Activated CD4-positive, CD25-positive, alpha-beta regulatory T cell treated with anti-CD3 and anti-CD28 coated beads, Interleukin-2, amount 50 U/mL, for 24 hours (primary cell): ENCODE results near the gene XXYLT1.
A peak's percentile ranks its signal among the peaks of the same experiment; 100 is the strongest.

Source experiments
- ATAC-seq, 2 donors: fragments of 150-1000 bp; cut with Tn5 transposase; one replicate each; pipeline ENCODE4 v1.10.0; 2021; ENCODE audit warnings: mild to moderate bottlenecking in 1 of 2, moderate library complexity in 1 of 2

XXYLT1 gene

GRCh38 chr3:195149292-195150030, 121.5 kb downstream of the XXYLT1 start:
- no peak for ATAC-seq

GRCh38 chr3:195148549-195148948, 122.4 kb downstream of the XXYLT1 start:
- no peak for ATAC-seq

- ATAC-seq = peak; percentile 78 to 83
Measured at GRCh38 chr3:195147649-195148080, 123.3 kb downstream of the XXYLT1 start.

- ATAC-seq = no peak
Measured at GRCh38 chr3:195146131-195146530, 124.8 kb downstream of the XXYLT1 start.

GRCh38 chr3:195145579-195145978, 125.4 kb downstream of the XXYLT1 start:
- no peak for ATAC-seq

GRCh38 chr3:195143221-195143620, 127.7 kb downstream of the XXYLT1 start:
- ATAC-seq = no peak

GRCh38 chr3:195142519-195142918, 128.4 kb downstream of the XXYLT1 start:
- ATAC-seq = no peak

GRCh38 chr3:195140816-195141793, 129.9 kb downstream of the XXYLT1 start:
- ATAC-seq = no peak

- ATAC-seq = no peak
Measured at GRCh38 chr3:195140410-195140809, 130.5 kb downstream of the XXYLT1 start.

- ATAC-seq = peak; percentile 35 to 43
Measured at GRCh38 chr3:195139876-195140240, 131.1 kb downstream of the XXYLT1 start.

- no peak for ATAC-seq
Measured at GRCh38 chr3:195139091-195139875, 131.7 kb downstream of the XXYLT1 start.

GRCh38 chr3:195137638-195138588, 133.0 kb downstream of the XXYLT1 start:
- ATAC-seq = no peak

- ATAC-seq = no peak
Measured at GRCh38 chr3:195135917-195136316, 135.0 kb downstream of the XXYLT1 start.

GRCh38 chr3:195134431-195134830, 136.5 kb downstream of the XXYLT1 start:
- ATAC-seq = no peak

- peak; percentile 44 to 57 for ATAC-seq
Measured at GRCh38 chr3:195133462-195133861, 137.5 kb downstream of the XXYLT1 start.

GRCh38 chr3:195133013-195133412, 137.9 kb downstream of the XXYLT1 start:
- no peak for ATAC-seq

GRCh38 chr3:195131176-195131575, 139.8 kb downstream of the XXYLT1 start:
- ATAC-seq = no peak

GRCh38 chr3:195129644-195130492, 141.1 kb downstream of the XXYLT1 start:
- ATAC-seq = peak; percentile 76 to 78

GRCh38 chr3:195129072-195129643, 141.8 kb downstream of the XXYLT1 start:
- no peak for ATAC-seq
